PC-3 (cell line): ENCODE data around the gene SMARCA4. TPM values are rescaled to one million over a fixed set of nuclear protein-coding genes. Genes with fewer than 3 reads are reported as not detected.

Experiments
- ATAC-seq: fragments of 200-7000 bp; cut with Tn5 transposase; 2 replicates; pipeline ENCODE4 v1.9.1; 2020; ENCODE audit warnings: mild to moderate bottlenecking, moderate library complexity
- BruUV-seq: library from RNA; stranded (reverse); fragments of 400-500 nt; replicated peaks from 2 replicates; lab custom pipeline; 2021; lab: Mats Ljungman, UMichigan
- CTCF ChIA-PET: fragments of 300-600 bp; sonication (Branson Sonifier 250); formaldehyde crosslinking; loops from one replicate; lab custom pipeline; 2022; ENCODE audit warnings: antibody characterized with exemption; lab: Charles Lee
- POLR2A ChIA-PET: fragments of 300-600 bp; sonication (Branson Sonifier 250); formaldehyde crosslinking; loops from one replicate; lab custom pipeline; 2022; ENCODE audit warnings: antibody characterized with exemption; ENCODE audit not compliant: unreplicated experiment; lab: Charles Lee
- DNase-seq: peaks from one replicate; pipeline ENCODE4 v3.0.0-alpha.2; 2015
- H2AFZ ChIP-seq: fragments of 300-600 bp; sonication (generic); 2 replicates; pipeline ENCODE4 v1.6.0; 2016; ENCODE audit warnings: antibody characterized with exemption, low read length
- H3F3A ChIP-seq: fragments of 300-600 bp; sonication (generic); one replicate; pipeline ENCODE4 v1.6.0; 2017; ENCODE audit warnings: antibody characterized with exemption, low read length, control low read depth, mild to moderate bottlenecking; ENCODE audit not compliant: unreplicated experiment
- H3K27ac ChIP-seq: fragments of 300-600 bp; sonication (generic); 2 replicates; pipeline ENCODE4 v1.5.1; 2016; ENCODE audit warnings: mild to moderate bottlenecking, low read length
- H3K27me3 ChIP-seq: fragments of 300-600 bp; sonication (generic); 2 replicates; pipeline ENCODE4 v1.6.1; 2016; ENCODE audit warnings: low read length, mixed read lengths
- H3K36me3 ChIP-seq: fragments of 300-600 bp; sonication (generic); 2 replicates; pipeline ENCODE4 v1.6.1; 2016; ENCODE audit warnings: low read depth, mixed run types, low read length, mixed read lengths
- H3K4me1 ChIP-seq: fragments of 300-600 bp; sonication (generic); 2 replicates; pipeline ENCODE4 v1.5.1; 2016; ENCODE audit warnings: low read length; ENCODE audit not compliant: insufficient read depth
- H3K4me2 ChIP-seq: fragments of 300-600 bp; sonication (generic); 2 replicates; pipeline ENCODE4 v1.6.0; 2016; ENCODE audit warnings: low read length
- H3K4me3 ChIP-seq: fragments of 300-600 bp; sonication (generic); 2 replicates; pipeline ENCODE4 v1.5.1; 2016; ENCODE audit warnings: mild to moderate bottlenecking, low read length, mixed read lengths
- H3K79me2 ChIP-seq: fragments of 300-600 bp; sonication (generic); 2 replicates; pipeline ENCODE4 v1.6.1; 2017; ENCODE audit warnings: low read length, mixed read lengths
- H3K9ac ChIP-seq: fragments of 300-600 bp; sonication (generic); 2 replicates; pipeline ENCODE4 v1.6.0; 2016; ENCODE audit warnings: mild to moderate bottlenecking, low read length
- H3K9me2 ChIP-seq: fragments of 300-600 bp; sonication (generic); replicated peaks from 2 replicates; pipeline ENCODE4 v1.6.1; 2016; ENCODE audit warnings: mixed run types, low read length, mixed read lengths
- H3K9me3 ChIP-seq: fragments of 300-600 bp; sonication (generic); 2 replicates; pipeline ENCODE4 v1.6.1; 2016; ENCODE audit warnings: low read length, mixed read lengths
- H4K20me1 ChIP-seq: fragments of 300-600 bp; sonication (generic); 2 replicates; pipeline ENCODE4 v1.6.1; 2016; ENCODE audit warnings: low read length, mixed read lengths
- CTCF ChIP-seq: fragments of 300-600 bp; sonication (generic); conservative IDR thresholded peaks from 2 replicates; pipeline ENCODE4 v1.5.1; 2017; ENCODE audit warnings: antibody characterized with exemption, low read depth, mild to moderate bottlenecking, low read length
- EZH2 ChIP-seq: fragments of 300-600 bp; sonication (generic); IDR thresholded peaks from one replicate; pipeline ENCODE4 v1.6.1; 2017; ENCODE audit warnings: antibody characterized with exemption, mild to moderate bottlenecking, low read length; ENCODE audit not compliant: unreplicated experiment
- EZH2phosphoT487 ChIP-seq: fragments of 300-600 bp; sonication (generic); IDR thresholded peaks from 2 replicates; pipeline ENCODE4 v1.6.1; 2018; ENCODE audit warnings: mild to moderate bottlenecking, antibody characterized with exemption, low read length, borderline replicate concordance
- intact Hi-C: fragments of 100-400 bp; cut with micrococcal nuclease; formaldehyde crosslinking; loops from 2 replicates; pipeline ENCODE4 v1.9.0; 2023
- total RNA-seq: library from RNA; depleted of rRNA; stranded (reverse); fragments of >200 nt; gene quantifications from 2 replicates; pipeline ENCODE4 v1.2.3, GENCODE V29; 2014

Gene SMARCA4
- total RNA-seq, 1 experiment from 2014 or later = 197 TPM

GRCh38 chr19:10913716-10914340 lies 47.0 kb upstream of the SMARCA4 start:
- BruUV-seq = no TSS peak
- ChIA-PET POLR2A (no interaction called here), CTCF (no interaction called here)
- no peak for DNase-seq
- ATAC-seq = no peak
- H3K9ac ChIP-seq = no peak overlapping the region
- no peak overlapping the region for H3K4me3 ChIP-seq
- no peaks in the 10 kb centered on the region for H3F3A ChIP-seq
- peaks cover 15% of the 10 kb centered on the region for H3K36me3 ChIP-seq
- no peaks in the 10 kb centered on the region for H3K9me3 ChIP-seq
- peaks cover 15% of the 10 kb centered on the region for H3K4me1 ChIP-seq
- no peak overlapping the region for H3K4me2 ChIP-seq
- no peaks in the 10 kb centered on the region for H3K27me3 ChIP-seq
- no peaks in the 10 kb centered on the region for H3K9me2 ChIP-seq
- H4K20me1 ChIP-seq = no peaks in the 10 kb centered on the region
- H2AFZ ChIP-seq = no peak overlapping the region
- H3K79me2 ChIP-seq = no peaks in the 10 kb centered on the region
- intact Hi-C loops = no loop called here
- H3K27ac ChIP-seq = no peak overlapping the region
- TF ChIP-seq EZH2 (no peak), CTCF (no peak), EZH2phosphoT487 (no peak)

- no TSS peak for BruUV-seq
- peak; percentile 88 for DNase-seq
- intact Hi-C loops = loop anchor here (5.0 kb wide), 1 partner anchor 43 kb away; the partner anchor contains the start of gene CARM1
- H3K9ac ChIP-seq = no peak overlapping the region
- H3K4me3 ChIP-seq = no peak overlapping the region
- ChIA-PET POLR2A (interaction anchor here (0.5 kb wide), 1 partner anchor 26 kb away, joined by 3 read pairs; no protein-coding TSS in a partner anchor), CTCF (interaction anchor here (0.6 to 1.8 kb wide), 4 partner anchors 26 to 57 kb away, joined by 3 to 12 read pairs (median 7); partner anchors contain the start of gene CARM1)
- H3K27ac ChIP-seq = peak overlapping the region; percentile 47
- H2AFZ ChIP-seq = no peak overlapping the region
- H4K20me1 ChIP-seq = no peaks in the 10 kb centered on the region
- no peaks in the 10 kb centered on the region for H3K79me2 ChIP-seq
- H3K4me1 ChIP-seq = peaks cover 15% of the 10 kb centered on the region
- H3K4me2 ChIP-seq = peak overlapping the region; percentile 41
- H3K27me3 ChIP-seq = no peaks in the 10 kb centered on the region
- TF ChIP-seq CTCF (no peak), EZH2 (no peak), EZH2phosphoT487 (no peak)
- H3K9me2 ChIP-seq = no peaks in the 10 kb centered on the region
- peak; percentile 98 for ATAC-seq
- no peaks in the 10 kb centered on the region for H3F3A ChIP-seq
- peaks cover 19% of the 10 kb centered on the region for H3K36me3 ChIP-seq
- no peaks in the 10 kb centered on the region for H3K9me3 ChIP-seq
Observed at GRCh38 chr19:10915130-10916091, 45.4 kb upstream of the SMARCA4 start.
